Liver (tissue), 9 donors: ENCODE results near the gene SLC66A1. TPM values are rescaled to one million over a fixed set of nuclear protein-coding genes. Genes with fewer than 3 reads are reported as not detected.
A peak's percentile ranks its signal among the peaks of the same experiment; 100 is the strongest.
"Not testable (repeated sequence)": the region's sequence is repeated elsewhere in the genome, so short reads cannot be mapped to it uniquely, and the experiment has no call there.

ENCODE experiments used
- DNase-seq: peaks from one replicate; pipeline ENCODE4 v3.0.0-alpha.2; 2017; ENCODE audit warnings: low spot score
- H3K27ac ChIP-seq, 2 donors: one replicate each; pipeline ENCODE4 v1.7.0; 2013; ENCODE audit warnings: inconsistent platforms in 2 of 2, low read length in 2 of 2, control low read depth in 1 of 2, low read depth in 1 of 2, mild to moderate bottlenecking in 1 of 2
- H3K27me3 ChIP-seq, 4 donors: one replicate each; pipeline versions ENCODE4 v1.6.1 to v1.7.0; 2013; ENCODE audit warnings: low read length in 3 of 4, inconsistent platforms in 1 of 4, mild to moderate bottlenecking in 1 of 4, moderate library complexity in 1 of 4; ENCODE audit not compliant: control insufficient read depth in 4 of 4, insufficient read depth in 4 of 4
- H3K36me3 ChIP-seq, 4 donors: one replicate each; pipeline versions ENCODE4 v1.6.1 to v1.7.0; 2013; ENCODE audit warnings: low read length in 3 of 4, mild to moderate bottlenecking in 3 of 4, low read depth in 1 of 4, moderate library complexity in 1 of 4; ENCODE audit not compliant: control insufficient read depth in 4 of 4, insufficient read depth in 3 of 4
- H3K4me1 ChIP-seq, 4 donors: one replicate each; pipeline versions ENCODE4 v1.6.1 to v1.7.0; 2013; ENCODE audit warnings: low read length in 3 of 4, mild to moderate bottlenecking in 3 of 4, moderate library complexity in 1 of 4; ENCODE audit not compliant: control insufficient read depth in 4 of 4, insufficient read depth in 4 of 4
- H3K4me3 ChIP-seq, 3 donors: one replicate each; pipeline versions ENCODE4 v1.6.1 to v1.7.0; 2013; ENCODE audit warnings: low read length in 3 of 3, control low read depth in 1 of 3, low read depth in 1 of 3, mild to moderate bottlenecking in 1 of 3
- H3K9ac ChIP-seq, 2 donors: one replicate each; pipeline ENCODE4 v1.7.0; 2013; ENCODE audit warnings: low read length in 2 of 2, mild to moderate bottlenecking in 2 of 2, moderate library complexity in 2 of 2, control low read depth in 1 of 2, low read depth in 1 of 2
- H3K9me3 ChIP-seq, 4 donors: one replicate each; pipeline versions ENCODE4 v1.6.1 to v1.7.0; 2013; ENCODE audit warnings: low read length in 3 of 4; ENCODE audit not compliant: control insufficient read depth in 4 of 4
- EGR1 ChIP-seq, 2 donors: IDR thresholded peaks; 2 replicates each; pipeline ENCODE4 v1.6.1; 2016 to 2018; ENCODE audit warnings: antibody characterized with exemption in 2 of 2, low read depth in 2 of 2
- FOXA2 ChIP-seq: IDR thresholded peaks from 2 replicates; pipeline ENCODE4 v1.6.1; 2016; ENCODE audit warnings: antibody characterized with exemption
- GABPA ChIP-seq, 2 donors: IDR thresholded peaks in 1 of 2; conservative IDR thresholded peaks in 1 of 2; 2 replicates each; pipeline ENCODE4 v1.6.1; 2016; ENCODE audit warnings: antibody characterized with exemption in 2 of 2, mild to moderate bottlenecking in 1 of 2, moderate library complexity in 1 of 2
- HNF4A ChIP-seq, 2 donors: conservative IDR thresholded peaks; 2 replicates each; pipeline ENCODE4 v1.6.1; 2016; ENCODE audit warnings: antibody characterized with exemption in 2 of 2, mild to moderate bottlenecking in 2 of 2
- HNF4G ChIP-seq: IDR thresholded peaks from 2 replicates; pipeline ENCODE4 v1.6.1; 2016; ENCODE audit warnings: antibody characterized with exemption
- NR2F2 ChIP-seq: IDR thresholded peaks from 2 replicates; pipeline ENCODE4 v1.6.1; 2016; ENCODE audit warnings: antibody characterized with exemption
- RAD21 ChIP-seq, 2 donors: IDR thresholded peaks; 2 replicates each; pipeline ENCODE4 v1.6.1; 2016; ENCODE audit warnings: antibody characterized with exemption in 2 of 2, mild to moderate bottlenecking in 2 of 2
- REST ChIP-seq: IDR thresholded peaks from 2 replicates; pipeline ENCODE4 v1.6.1; 2016; ENCODE audit warnings: antibody characterized with exemption, mild to moderate bottlenecking
- RXRA ChIP-seq, 2 donors: IDR thresholded peaks; 2 replicates each; pipeline ENCODE4 v1.6.1; 2017 to 2018; ENCODE audit warnings: antibody characterized with exemption in 2 of 2, mild to moderate bottlenecking in 1 of 2
- SP1 ChIP-seq: IDR thresholded peaks from 2 replicates; pipeline ENCODE4 v1.6.1; 2018; ENCODE audit warnings: antibody characterized with exemption, mild to moderate bottlenecking
- TAF1 ChIP-seq: conservative IDR thresholded peaks from 2 replicates; pipeline ENCODE4 v1.6.1; 2016; ENCODE audit warnings: antibody characterized with exemption, mild to moderate bottlenecking
- YY1 ChIP-seq: IDR thresholded peaks from 2 replicates; pipeline ENCODE4 v1.6.1; 2016; ENCODE audit warnings: antibody characterized with exemption, mild to moderate bottlenecking
- ZBTB33 ChIP-seq: IDR thresholded peaks from 2 replicates; pipeline ENCODE4 v1.6.1; 2016; ENCODE audit warnings: antibody characterized with exemption
- WGBS: extraction: QIAGEN DNeasy Blood & Tissue Kit; methylation state at CpG from one replicate; pipeline ENCODE4 v1.1.7; 2013; 5-methylcytosine and 5-hydroxymethylcytosine counted together
- polyA plus RNA-seq, 2 donors: library from polyadenylated mRNA; stranded (reverse) in 1 of 2; unstranded in 1 of 2; fragments of 200-250 nt in 1 of 2; fragments of >200 nt in 1 of 2; fragmentation: Nextera tagmentation in 1 of 2; extraction: Ambion mirVana in 1 of 2; gene quantifications; one replicate each; pipeline versions ENCODE4 v1.2.1 to v1.2.3, GENCODE V29; 2013 to 2015
- total RNA-seq, 2 donors: library from RNA; depleted of rRNA; stranded (reverse); fragments of >200 nt; gene quantifications; one replicate each; pipeline ENCODE4 v1.2.3, GENCODE V29; 2014
- TF ChIP-seq, protein P1 (sequence below): IDR thresholded peaks from 2 replicates; pipeline ENCODE4 v1.6.1; 2016; ENCODE audit warnings: antibody characterized with exemption
- donor health status: healthy.
- donor health status: healthy.
- donor health status: healthy.
- donor health status: healthy.
- donor health status: healthy.

Gene SLC66A1
- total and polyA plus RNA-seq, 4 donors, result 6.8 to 16.0 (median 14.0) TPM

- peak overlapping the region; percentile 94 to 98 for H3K27ac ChIP-seq
- peaks cover 0 to 29% (median 17%) of the 10 kb centered on the region in 4 donors for H3K4me1 ChIP-seq
- H3K9ac ChIP-seq, result peak overlapping the region; percentile 83 to 96
- WGBS, result 10% methylated on average over 59 of the region's 66 CpGs
- peak overlapping the region; percentile 71 to 96 (median 79) for H3K4me3 ChIP-seq
- not testable (repeated sequence) for H3K36me3 ChIP-seq, H3K9me3 ChIP-seq, DNase-seq, H3K27me3 ChIP-seq
- TF ChIP-seq HNF4G, result peak; percentile 13
- TF ChIP-seq, protein P1, sequence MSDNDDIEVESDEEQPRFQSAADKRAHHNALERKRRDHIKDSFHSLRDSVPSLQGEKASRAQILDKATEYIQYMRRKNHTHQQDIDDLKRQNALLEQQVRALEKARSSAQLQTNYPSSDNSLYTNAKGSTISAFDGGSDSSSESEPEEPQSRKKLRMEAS, result peak; percentile 41
- peak; percentile 3 for TF ChIP-seq REST
- peak; percentile 14 for TF ChIP-seq SP1
- TF ChIP-seq YY1, result peak; percentile 29
- peak; percentile 96 to 97 for TF ChIP-seq EGR1 (IDR thresholded peaks at IDR 0.05; ENCODE audit: low read depth in 2 of 2)
- peak; percentile 24 to 54 for TF ChIP-seq HNF4A (conservative IDR thresholded peaks at IDR 0.05)
These were observed 38.1 kb upstream of the SLC66A1 start for GRCh38 chr1:19273844-19274531.

DNA sequence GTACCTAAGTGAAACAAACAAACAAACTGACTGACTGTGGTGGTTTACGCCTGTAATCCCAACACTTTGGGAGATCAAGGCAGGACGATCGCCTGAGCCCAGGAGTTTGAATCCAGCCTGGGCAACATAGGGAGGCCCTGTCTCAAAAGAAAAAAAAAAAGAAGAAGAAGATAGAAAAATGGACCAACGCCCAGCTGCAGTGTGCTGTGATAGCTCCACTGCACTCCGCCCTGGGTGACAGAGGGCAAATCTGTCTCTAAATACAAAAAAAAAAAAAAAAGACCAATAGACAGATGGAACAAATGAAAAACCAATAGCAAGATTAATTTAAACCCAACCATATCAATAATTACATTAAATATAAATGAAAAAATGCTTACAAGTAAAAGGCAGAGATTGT is 37.5 kb upstream of the SLC66A1 start:
- peaks cover 0 to 1% (median 0%) of the 10 kb centered on the region in 4 donors for H3K36me3 ChIP-seq
- H3K4me3 ChIP-seq, result peak overlapping the region; percentile 26 to 79 (median 66)
- H3K27ac ChIP-seq, result peak overlapping the region; percentile 94 to 98
- WGBS, result 43% methylated on average over 5 of the region's 5 CpGs
- peak overlapping the region; percentile 75 to 78 for H3K9ac ChIP-seq
- H3K9me3 ChIP-seq, result no peaks in the 10 kb centered on the region
- no peaks in the 10 kb centered on the region for H3K27me3 ChIP-seq
- TF ChIP-seq HNF4G, result peak; percentile 30
- no peak for TF ChIP-seq TAF1
- no peak for TF ChIP-seq RAD21 (IDR thresholded peaks at IDR 0.05)
- no peak for TF ChIP-seq FOXA2
- no peak for TF ChIP-seq RXRA (IDR thresholded peaks at IDR 0.05)
- peak; percentile 86 to 88 for TF ChIP-seq HNF4A (conservative IDR thresholded peaks at IDR 0.05)
- peaks cover 0 to 29% (median 15%) of the 10 kb centered on the region in 4 donors for H3K4me1 ChIP-seq
- no peak for DNase-seq

DNA sequence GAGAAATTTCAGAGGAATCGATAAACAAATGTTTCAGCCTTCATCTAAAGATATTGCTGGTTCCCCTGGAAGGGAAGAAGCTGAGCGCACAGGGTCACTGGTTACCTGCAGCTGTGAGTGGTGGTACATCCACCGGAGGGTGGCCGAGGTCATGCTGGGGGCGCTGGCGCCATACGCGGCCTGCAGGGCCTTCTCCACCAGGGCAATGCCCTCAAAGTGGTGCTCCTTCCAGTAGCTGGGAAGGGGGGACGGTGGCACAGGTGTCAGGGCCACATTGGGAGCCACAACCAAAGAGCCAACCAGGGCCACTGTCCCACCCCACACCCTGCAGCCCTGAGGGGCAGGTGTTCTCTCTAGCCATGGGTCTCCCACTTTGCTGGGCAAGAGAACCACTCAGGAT is 28.2 kb upstream of the SLC66A1 start:
- no peaks in the 10 kb centered on the region for H3K9me3 ChIP-seq
- H3K27me3 ChIP-seq, result no peaks in the 10 kb centered on the region
- H3K4me3 ChIP-seq, result no peak overlapping the region
- WGBS, result 95% methylated on average over 9 of the region's 9 CpGs
- H3K4me1 ChIP-seq, result peaks cover 6 to 26% (median 15%) of the 10 kb centered on the region in 4 donors
- H3K9ac ChIP-seq, result no peak overlapping the region
- DNase-seq, result no peak
- peaks cover 0 to 21% (median 12%) of the 10 kb centered on the region in 4 donors for H3K36me3 ChIP-seq
- TF ChIP-seq EGR1 (IDR thresholded peaks at IDR 0.05; ENCODE audit: low read depth in 2 of 2), result no peak
- no peak for TF ChIP-seq NR2F2
- TF ChIP-seq GABPA (IDR thresholded peaks at IDR 0.05 in 1 of 2, conservative IDR thresholded peaks at IDR 0.05 in 1 of 2), result no peak
- TF ChIP-seq YY1, result no peak
- TF ChIP-seq TAF1, result no peak
- TF ChIP-seq ZBTB33, result no peak
- TF ChIP-seq FOXA2, result no peak
- H3K27ac ChIP-seq, result no peak overlapping the region
